HG02678 (cell line): ENCODE results near the gene PRICKLE1.

Source experiments
- ATAC-seq: cut with Tn5 transposase; IDR thresholded peaks from one replicate; pipeline ENCODE4 v1.9.1; 2021; ENCODE audit warnings: mild to moderate bottlenecking, moderate library complexity; ENCODE audit not compliant: unreplicated experiment

The PRICKLE1 gene

GRCh38 chr12:42459336-42459847, 130.2 kb downstream of the PRICKLE1 start:
- ATAC-seq: no peak

- ATAC-seq: no peak
These were observed 131.0 kb downstream of the PRICKLE1 start for GRCh38 chr12:42458575-42458974.

GRCh38 chr12:42450248-42450647, 139.3 kb downstream of the PRICKLE1 start:
- ATAC-seq: no peak

GRCh38 chr12:42448841-42449240, 140.7 kb downstream of the PRICKLE1 start:
- ATAC-seq: no peak

- ATAC-seq: no peak
These were observed 142.2 kb downstream of the PRICKLE1 start for GRCh38 chr12:42447371-42447786.

- ATAC-seq: no peak
These were observed 142.8 kb downstream of the PRICKLE1 start for GRCh38 chr12:42446761-42447160.

GRCh38 chr12:42445891-42446290, 143.7 kb downstream of the PRICKLE1 start:
- no peak for ATAC-seq

- no peak for ATAC-seq
These were observed 145.2 kb downstream of the PRICKLE1 start for GRCh38 chr12:42444192-42444943.

- ATAC-seq: no peak
These were observed 146.7 kb downstream of the PRICKLE1 start for GRCh38 chr12:42442888-42443287.

- ATAC-seq: no peak
These were observed 147.2 kb downstream of the PRICKLE1 start for GRCh38 chr12:42442311-42442759.

GRCh38 chr12:42440608-42441007, 148.9 kb downstream of the PRICKLE1 start:
- ATAC-seq: no peak

- no peak for ATAC-seq
These were observed 156.9 kb downstream of the PRICKLE1 start for GRCh38 chr12:42432517-42433140.

GRCh38 chr12:42428850-42429249, 160.7 kb downstream of the PRICKLE1 start:
- ATAC-seq: no peak

- ATAC-seq: no peak
These were observed 162.8 kb downstream of the PRICKLE1 start for GRCh38 chr12:42426746-42427145.

- ATAC-seq: no peak
These were observed 166.8 kb downstream of the PRICKLE1 start for GRCh38 chr12:42422785-42423184.

- ATAC-seq: peak; percentile 88
These were observed 167.4 kb downstream of the PRICKLE1 start for GRCh38 chr12:42421844-42422779.

- ATAC-seq: no peak
These were observed 169.2 kb downstream of the PRICKLE1 start for GRCh38 chr12:42420395-42420794.

GRCh38 chr12:42410340-42410739, 179.2 kb downstream of the PRICKLE1 start:
- no peak for ATAC-seq

- no peak for ATAC-seq
These were observed 180.1 kb downstream of the PRICKLE1 start for GRCh38 chr12:42409471-42409870.

GRCh38 chr12:42407306-42407705, 182.2 kb downstream of the PRICKLE1 start:
- ATAC-seq: no peak
